Gastrocnemius medialis (tissue), 4 donors: ENCODE measurements around the gene TYW1B.
"Not testable (repeated sequence)": the region's sequence is repeated elsewhere in the genome, so short reads cannot be mapped to it uniquely, and the experiment has no call there.

ENCODE experiments used
- CTCF ChIP-seq, 5 experiments: fragments of 450-650 bp in 3 of 5; fragments of 200-600 bp in 2 of 5; sonication (generic) in 2 of 5; IDR thresholded peaks in 4 of 5; conservative IDR thresholded peaks in 1 of 5; 1 replicate in 4 of 5; 2 replicates in 1 of 5; pipeline ENCODE4 v1.5.1; 2016 to 2019; ENCODE audit warnings: antibody characterized with exemption in 5 of 5, mild to moderate bottlenecking in 3 of 5, moderate library complexity in 3 of 5
- POLR2A ChIP-seq, 2 donors: fragments of 450-650 bp; IDR thresholded peaks; one replicate each; pipeline ENCODE4 v1.6.1; 2017; ENCODE audit warnings: antibody characterized with exemption in 2 of 2, mild to moderate bottlenecking in 2 of 2, moderate library complexity in 2 of 2

- TF ChIP-seq CTCF (IDR thresholded peaks at IDR 0.05 in 4 of 5, conservative IDR thresholded peaks at IDR 0.05 in 1 of 5); POLR2A (IDR thresholded peaks at IDR 0.05): not testable (repeated sequence)
These were observed 206.2 kb downstream of the TYW1B start for GRCh38 chr7:72621761-72622187.
